OCI-LY7 (cell line): Measurements from ENCODE around the gene PLCL2.

Source experiments
- CTCF ChIP-seq: fragments of 200-600 bp; sonication (generic); conservative IDR thresholded peaks from 2 replicates; pipeline ENCODE4 v1.5.1; 2014; ENCODE audit warnings: mild to moderate bottlenecking, antibody characterized with exemption, low read length, moderate library complexity, mixed read lengths
- EZH2phosphoT487 ChIP-seq: fragments of 200-600 bp; sonication (generic); IDR thresholded peaks from 2 replicates; pipeline ENCODE4 v1.6.1; 2018; ENCODE audit warnings: low read depth, borderline replicate concordance, mild to moderate bottlenecking, mixed run types, antibody characterized with exemption, low read length, moderate library complexity, mixed read lengths

GRCh38 chr3:16908016-16908807 lies 23.5 kb downstream of the PLCL2 start:
- TF ChIP-seq CTCF, result no peak
- TF ChIP-seq EZH2phosphoT487, result no peak
